HG02981 (cell line): Measurements from ENCODE around the gene SECTM1.
A peak's percentile ranks its signal among the peaks of the same experiment; 100 is the strongest.

Experiments used
- ATAC-seq: cut with Tn5 transposase; IDR thresholded peaks from one replicate; pipeline ENCODE4 v1.9.1; 2021; ENCODE audit warnings: mild to moderate bottlenecking, moderate library complexity; ENCODE audit not compliant: unreplicated experiment

SECTM1 gene

DNA sequence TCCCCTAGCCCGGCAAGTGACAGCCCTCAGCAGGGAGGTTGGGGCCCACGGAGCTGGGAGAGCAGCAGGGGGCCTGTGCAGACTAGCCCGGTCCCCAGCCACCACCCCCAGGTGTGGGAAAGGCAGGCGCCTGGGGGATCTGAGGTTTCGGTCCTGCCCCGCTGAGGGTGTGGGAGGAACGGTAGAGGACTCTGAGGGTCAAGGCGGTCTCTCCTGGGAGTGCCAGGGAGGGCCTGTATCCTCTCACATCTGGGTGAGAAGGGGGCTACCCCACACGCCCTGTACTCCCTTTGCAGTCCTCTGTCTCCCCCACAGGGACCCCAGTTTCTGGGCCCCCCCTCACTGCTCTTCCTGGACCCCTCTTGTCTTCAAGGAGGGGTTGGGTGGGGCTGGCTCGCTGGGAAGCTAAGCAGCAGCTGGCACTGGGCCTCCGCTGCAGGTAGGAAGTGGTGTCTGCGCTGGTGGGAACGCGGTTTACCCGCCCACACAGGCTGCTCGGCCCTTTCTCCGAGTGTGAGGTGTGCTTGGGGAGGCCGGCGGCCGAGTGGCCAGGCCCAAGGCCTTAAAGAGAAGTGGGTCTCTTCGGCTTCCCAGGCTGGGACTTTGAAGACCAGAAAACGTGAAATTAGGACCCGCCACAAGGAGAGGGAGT is 31.5 kb downstream of the SECTM1 start:
- no peak for ATAC-seq

DNA sequence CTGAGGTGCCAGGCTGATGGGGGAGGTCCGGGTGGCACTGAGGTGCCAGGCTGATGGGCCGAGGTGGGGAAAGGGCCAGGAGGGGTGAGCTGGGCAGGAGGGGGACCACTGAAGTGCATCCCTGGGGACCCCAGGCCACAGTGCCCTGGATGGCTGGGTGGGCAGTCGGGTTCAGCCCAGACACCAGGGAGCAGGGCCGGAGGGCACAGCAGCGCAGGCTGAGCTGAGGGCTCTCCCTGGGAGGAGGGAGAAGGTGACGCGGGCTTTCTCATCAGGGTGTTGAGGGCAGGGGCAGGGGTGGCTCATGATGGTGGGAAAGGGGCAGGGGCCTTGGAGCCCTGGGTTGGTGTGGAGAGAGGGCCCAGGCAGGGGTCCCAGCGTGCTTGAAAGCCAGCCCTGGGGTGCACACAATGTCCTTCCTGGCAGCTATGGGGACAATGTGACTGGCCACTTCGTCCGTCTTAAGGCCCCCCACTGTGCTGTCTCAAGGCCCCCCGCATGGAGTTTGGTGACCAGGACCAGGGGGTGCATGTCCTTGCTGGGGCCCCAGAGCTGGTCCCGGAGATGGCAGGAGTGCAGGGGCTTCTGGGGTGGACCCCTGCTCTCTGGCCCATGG is 32.2 kb downstream of the SECTM1 start:
- no peak for ATAC-seq

DNA sequence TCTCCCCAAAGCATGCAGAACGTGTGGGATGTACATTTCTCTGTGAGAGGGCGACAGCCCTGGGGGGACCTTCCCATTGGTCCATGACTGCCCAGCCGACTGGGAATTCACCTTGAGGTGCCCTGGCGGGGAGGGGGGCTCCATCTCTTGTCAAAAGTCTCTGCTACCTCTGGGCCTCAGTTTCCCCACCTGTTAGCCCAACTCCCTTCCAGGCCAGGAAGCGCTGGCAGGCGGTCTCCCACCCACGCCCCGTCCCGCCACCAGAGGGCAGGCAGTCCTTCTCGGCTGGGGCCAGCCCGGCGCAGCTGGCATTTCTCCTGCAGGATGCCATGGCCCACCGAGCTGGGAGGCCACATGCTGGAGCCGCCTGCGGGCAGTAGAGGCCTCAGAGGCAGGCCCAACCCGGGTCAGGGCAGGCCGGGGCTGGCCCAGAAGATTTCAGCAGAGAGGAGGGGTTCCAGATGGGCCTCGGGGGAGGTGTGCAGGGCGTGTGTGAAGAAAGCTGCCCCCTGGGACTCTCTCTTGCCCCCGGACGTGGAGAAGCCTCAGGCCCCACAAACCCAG is 32.8 kb downstream of the SECTM1 start:
- ATAC-seq = no peak

DNA sequence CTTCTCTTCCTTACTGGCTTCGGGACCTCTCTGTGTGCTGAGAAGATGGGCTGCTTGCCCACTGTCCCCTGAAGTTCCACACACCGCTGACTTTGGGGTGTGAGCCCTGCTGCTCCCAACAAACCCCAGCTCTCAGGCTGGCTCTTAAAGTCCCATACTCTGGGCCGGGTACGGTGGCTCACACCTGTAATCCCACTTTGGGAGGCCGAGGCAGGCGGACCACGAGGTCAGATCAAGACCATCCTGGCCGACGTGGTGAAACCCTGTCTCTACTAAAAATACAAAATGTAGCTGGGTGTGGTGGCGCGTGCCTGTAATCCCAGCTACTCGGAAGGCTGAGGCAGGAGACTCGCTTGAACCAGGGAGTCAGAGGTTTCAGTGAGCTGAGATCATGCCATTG is 33.3 kb downstream of the SECTM1 start:
- ATAC-seq = no peak

DNA sequence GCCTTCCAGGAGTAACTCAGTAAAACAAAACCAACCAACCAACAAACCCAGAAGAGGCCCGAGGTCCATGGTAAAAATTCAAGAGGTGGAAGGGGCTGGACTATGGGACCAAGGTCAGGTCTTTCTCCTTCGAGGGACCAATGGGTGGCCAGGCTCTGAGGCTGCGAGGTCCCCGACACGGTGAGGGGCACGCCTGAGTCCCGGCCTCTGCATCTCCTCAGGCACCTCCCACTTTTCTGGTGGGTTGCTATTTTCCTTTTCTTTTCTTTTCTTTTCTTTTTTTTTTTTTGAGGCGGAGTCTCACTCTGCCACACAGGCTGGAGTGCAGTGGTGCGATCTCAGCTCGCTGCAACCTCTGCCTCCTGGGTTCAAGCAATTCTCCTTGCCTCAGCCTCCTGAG is 34.1 kb downstream of the SECTM1 start:
- ATAC-seq = no peak

DNA sequence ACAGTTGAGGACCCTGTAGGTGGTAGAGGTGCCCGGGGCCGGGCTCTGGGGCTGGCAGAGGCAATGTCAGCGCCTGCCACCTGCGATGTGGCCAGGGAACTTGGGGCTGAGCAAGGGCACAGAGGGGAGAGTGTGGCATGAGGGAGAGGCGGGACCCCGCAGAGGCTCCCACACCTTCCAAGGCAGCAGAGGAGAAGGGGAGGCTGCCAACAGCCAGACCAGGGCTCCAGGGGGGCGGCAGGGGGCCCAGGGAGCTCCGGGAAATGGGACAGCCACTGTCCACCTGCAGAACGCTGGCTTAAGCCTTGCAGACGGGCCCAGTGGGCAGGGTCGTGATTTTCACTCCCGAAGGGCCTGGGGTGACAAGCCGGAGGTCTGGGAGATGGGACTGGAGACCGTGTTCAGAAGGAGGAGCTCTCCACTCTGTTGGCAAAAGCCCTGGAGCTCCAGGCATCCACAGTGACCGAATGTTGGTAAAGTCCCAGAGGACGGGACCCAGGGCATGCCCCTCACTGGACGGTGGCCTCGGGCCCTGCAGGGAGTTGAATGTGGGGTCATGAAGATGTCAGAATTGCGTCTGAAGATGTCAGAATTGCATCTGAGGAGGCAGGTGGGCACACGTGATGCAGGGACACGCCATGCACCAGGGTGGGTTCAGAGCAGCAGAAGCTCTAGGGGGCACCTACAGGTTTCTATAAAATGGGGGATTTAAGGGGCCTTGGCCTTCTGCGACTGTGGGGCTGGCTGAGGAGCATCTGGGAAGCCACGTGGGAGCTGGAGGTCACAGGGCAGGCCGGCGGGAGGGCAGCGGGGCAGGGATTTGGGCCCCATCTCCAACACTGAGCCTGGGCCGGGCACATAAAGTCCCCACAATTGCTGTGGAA is 34.8 kb downstream of the SECTM1 start:
- no peak for ATAC-seq

DNA sequence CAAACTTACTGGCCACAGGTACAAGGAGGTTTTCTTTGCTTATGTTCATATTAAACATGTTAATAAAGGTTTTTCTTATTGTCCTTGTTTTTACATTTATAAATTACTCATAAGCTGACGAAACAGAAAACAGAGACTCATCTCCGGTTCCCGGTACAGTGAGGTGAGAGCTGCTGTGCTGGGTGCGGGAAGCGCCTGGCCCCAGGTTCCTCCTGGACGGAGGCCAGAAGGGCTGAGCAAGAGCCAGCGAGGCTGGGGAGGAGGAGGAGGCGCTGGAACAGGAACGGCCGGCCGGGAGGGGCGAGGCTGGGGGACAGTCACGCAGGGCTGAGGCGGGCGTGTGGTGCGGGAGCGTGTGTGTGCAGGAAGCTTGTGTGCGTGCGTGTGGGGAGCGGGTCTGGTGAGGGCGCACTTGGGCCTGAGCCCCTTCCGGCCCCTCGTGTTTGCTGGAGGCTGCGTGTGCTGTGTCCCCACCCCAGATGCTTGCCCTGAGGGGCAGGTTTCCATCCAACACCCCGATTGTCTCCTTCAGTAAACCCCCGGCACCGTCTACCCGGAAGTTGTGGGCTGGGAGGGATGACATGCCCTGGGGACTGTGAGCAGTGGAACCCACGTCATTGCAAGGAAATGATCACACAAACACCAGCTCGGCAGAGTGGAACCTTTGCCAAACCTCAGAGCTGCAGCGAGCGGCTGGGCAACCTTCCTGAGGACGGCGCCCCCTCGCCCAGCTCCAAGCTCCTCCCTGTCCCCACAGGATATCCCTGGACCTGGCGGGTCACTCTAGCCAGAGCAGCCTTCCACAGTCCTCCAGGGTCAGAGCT is 35.6 kb downstream of the SECTM1 start:
- peak; percentile 32 for ATAC-seq

DNA sequence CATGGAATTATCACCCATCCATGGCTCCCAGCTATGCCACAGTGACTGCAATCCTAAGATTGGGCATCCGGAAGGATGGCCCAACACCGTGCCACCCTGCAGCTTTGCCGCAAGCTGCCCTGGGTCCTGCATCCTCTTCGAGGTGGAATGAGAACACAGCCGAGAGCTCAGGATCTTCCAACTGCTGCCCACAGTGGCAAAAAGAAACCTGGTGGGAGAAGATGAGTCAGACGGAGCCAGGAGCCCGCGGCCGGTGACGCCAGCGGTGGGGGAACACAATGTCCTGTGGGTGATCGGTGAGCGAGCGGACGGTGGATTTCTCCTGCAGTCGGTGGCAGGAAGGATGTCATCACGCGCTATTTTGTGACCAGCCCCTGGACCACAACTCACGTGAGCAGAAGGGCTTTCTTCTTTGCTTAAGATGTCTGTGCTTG is 36.3 kb downstream of the SECTM1 start:
- ATAC-seq = no peak

DNA sequence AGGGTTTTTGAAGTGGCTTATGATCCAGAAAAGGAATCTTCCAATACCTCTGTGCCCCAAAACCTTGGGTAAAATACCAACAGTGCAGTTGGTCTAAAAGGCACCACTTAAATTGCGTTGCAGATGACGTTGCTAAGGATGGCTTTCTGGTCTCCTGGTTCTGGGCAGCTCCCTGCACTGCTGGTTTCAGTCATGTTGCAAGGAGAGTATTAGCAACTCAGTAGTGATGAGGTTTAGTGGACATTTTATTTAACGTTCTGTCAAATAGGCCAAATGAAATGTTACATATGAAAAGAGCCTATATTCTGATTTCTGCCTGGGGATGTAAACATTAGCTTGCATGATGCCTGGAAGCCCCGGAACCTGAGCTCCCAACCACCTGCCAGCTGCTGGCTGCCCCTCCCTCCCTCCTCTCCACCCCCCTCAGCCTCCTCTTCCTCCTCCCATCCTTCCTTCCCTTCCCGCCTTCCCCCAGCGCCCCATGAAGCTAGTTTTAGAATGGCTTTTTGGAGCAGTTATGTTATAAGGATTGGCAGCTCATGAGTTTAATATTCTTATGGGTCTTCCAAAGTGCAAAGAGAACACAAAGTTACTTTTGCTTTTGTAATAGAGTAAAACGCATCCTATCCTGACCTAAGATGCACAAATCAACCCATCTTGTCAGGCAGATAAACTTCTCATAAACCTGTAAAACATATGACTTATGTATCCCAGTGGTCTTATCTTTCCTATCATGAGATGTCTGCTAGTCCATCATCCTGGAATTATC is 36.9 kb downstream of the SECTM1 start:
- ATAC-seq = no peak

DNA sequence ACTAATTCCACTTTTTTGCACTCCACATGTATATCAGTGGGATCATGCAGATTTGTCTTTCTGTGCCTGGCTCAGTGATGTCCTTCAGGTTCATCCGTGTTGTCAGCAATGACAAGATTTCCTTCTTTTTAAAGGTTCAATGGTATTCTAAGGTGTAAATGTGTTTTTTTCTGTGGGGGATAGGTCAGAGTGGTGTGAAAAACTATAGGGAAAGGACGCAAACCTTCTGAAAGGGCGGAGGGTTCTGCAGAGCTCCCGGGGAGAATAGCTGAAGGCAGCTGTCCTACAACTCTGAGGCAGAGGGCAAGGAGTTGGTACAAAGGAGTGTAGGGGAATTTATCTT is 38.1 kb downstream of the SECTM1 start:
- ATAC-seq = no peak

DNA sequence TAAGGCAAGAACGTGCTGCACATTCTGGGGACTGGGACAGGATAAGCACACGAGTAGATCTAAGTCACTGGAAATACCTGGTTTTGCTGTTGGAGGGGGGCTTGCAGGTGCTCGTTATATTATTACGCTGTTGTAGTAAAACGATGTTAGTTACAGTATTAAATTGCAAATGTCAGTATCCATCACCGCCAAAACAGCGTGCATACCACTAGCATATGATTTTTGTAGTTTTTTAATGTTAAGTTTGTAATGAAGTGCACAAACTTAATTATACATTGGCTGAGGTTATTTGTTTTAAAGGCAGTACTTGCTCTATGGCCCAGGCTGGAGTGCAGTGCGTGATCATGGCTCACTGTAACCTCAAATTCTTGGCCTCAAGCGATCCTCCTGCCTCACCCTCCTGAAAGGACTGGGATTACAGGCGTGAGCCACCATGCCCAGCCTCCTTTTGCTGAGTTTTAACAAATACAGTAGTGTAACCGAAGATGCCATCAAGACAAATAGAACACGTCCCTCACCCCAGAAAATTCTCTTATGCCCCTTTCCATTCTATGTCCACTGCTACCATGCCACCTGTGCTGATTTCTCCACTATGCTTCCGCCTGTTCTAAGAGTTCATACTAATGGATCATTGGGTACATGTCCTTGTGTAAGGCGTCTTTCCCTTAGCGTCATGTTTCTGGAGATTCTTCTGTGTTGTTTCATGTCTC is 39.3 kb downstream of the SECTM1 start:
- no peak for ATAC-seq

DNA sequence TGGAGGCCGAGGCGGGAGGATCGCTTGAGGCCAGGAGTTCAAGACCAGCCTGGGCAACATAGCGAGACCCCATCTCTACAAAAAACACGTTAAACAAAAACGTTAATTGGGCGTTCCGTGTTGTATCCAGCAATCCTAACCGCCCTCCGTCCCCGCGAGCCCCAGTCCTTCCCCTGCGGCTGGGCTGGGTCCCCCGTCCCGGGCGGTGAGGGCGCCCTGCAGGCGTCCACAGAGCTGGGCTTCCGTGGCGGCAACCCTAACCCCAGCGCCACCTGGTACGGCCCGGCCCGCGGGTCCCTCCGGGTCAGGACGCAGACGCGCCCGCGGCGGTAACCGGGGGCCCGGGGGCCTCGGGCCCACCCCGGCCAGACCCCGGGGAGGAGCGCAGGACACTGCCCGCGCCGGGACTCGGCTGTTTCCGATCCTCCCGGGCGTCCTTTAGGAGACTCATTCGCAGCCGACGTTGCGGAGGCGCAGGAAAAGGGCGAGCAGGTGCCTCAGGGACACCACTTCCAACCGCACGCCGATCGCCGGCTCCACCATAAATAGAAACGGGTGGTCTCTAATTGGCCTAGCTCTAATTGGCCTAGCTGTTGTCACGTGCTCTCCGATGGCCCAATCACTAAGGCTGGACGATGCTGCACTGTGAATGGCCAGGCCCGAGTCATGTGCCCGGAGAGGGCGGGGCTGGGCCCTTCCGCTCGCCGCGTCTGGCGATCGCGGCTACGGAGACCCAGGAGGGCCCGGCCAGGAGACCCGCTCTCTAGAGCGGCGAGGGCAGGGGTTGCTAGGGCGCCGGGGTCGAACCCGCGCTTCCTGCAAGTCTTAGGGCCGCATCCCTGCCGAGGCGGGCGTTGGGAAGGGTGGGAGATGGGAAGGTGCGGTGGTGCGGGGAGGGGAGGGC is 41.1 kb downstream of the SECTM1 start:
- peak; percentile 92 for ATAC-seq

DNA sequence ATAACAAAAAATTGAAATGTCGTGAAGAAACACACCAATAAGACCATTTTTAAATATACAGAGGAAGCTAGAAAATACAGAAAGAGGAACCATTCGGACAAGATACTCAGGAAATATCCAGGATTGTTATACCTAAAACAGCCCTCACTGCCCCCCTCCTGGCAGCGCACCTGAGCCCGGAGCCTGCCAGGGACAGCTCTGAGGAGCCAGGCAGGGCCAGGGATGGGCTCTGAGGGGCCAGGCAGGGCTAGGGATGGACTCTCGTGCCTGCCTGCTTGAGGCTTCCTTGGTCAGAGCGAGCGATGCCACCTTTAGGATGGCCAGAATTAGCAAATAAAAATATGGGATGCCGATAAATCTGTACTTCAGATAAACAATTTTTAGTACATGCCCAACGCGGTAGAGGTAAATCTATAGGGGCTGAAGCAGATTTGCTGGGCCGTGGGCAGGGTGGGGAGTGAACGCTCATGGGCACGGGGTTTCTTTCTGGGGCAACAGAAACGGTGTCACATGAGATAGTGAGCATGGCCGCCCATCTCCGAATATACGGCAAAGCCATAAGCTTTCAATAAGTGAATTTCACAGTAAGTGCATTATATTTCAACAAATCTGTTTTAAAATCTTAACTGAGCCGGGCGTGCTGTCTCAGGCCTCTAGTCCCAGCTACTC is 41.9 kb downstream of the SECTM1 start:
- ATAC-seq = no peak

DNA sequence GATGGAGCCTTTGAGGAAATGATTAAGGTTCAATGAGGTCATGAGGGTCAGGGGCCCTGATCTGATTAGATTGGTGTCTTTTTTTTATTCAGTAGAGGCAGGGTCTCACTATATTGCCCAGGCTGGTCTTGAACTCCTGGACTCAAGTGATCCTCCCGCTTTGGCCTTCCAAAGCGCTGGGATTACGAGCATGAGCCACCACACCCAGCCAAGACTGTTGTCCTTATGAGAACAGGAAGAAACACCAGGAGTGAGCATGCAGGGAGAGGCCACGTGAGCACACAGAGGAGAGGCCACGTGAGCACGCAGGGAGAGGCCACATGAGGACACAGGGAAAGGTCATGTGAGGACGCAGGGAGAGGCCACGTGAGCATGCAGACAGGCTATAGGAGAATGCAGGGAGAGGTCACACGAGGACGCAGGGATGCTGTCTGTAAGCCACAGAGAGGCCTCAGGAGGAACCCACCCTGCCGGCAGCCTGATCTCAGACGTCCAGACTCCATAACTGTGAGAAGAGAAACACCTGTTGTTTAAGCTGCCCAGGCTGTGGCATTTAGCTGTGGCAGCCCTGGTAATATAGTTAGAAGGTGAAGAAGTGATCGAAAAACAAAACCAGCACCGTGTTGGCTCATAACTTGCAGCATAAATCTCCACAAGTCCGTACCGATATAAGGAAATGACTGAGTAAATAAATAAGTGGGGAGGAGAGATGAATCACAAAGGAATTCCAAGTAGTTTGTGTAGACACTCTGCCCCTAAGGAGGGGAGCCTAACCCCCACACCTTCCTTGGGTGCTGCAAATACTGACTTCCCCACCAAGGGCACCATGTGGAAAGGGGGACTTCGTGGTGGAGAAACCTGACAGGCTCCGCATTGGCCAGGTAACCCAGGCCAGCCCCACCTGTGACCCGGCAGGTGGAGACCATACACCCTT is 45.4 kb downstream of the SECTM1 start:
- no peak for ATAC-seq

DNA sequence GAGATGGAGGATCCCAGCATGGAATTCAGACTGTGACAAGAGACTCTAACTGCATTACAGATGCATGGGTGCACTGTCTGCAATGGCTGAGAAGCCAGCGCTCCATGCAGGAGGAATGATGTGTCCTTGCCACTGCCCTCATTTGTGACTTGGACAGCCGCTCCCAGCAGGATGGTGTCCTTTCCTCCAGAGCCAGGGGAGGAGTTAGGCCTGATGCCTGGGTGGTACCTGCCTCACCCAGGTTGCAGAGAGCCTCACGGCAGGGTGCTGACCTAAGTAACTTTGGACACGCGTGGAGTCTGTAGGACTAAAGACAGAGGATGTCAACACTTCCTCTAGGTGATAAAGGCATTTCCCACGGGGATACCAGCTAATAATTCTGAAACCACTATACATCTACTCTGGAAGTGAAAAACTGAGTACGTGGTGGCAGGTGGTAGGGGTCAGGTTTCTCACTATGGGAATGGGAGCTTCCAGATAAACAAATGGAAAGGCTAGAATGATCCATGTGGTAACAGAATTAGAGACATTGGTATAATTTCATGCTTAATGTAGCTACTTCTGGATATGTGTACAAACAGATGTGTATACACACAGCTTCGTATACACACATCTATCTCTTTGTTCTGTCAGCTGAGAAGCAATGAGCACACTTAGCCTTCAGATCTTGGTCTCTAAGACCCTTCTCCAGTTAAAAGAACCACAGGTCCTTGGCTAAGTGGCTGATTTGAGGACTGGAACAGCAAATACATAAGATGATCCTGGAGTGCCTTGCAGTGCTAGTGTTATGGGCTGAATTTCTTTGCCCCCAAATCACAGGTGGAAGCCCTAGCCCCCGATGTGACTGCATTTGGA is 46.3 kb downstream of the SECTM1 start:
- ATAC-seq = no peak

DNA sequence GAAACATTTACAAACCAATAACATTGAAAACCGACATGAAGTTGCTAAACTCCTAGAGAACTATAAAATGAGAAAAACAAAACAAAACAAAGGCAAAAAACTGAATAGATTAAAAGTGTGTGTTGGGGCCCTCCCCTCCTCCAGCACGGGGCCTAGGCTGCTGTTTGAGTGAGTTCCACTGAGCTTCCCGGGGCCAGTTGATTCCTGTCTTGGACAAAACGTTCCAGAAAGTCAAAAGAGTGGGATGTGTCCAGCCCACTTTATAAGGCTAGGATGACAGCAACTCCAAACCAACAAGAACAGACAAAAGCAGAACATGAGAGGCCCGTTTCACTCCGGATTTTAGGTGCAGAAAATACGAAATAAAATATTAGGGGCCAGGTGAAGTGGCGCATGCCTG is 48.4 kb downstream of the SECTM1 start:
- ATAC-seq = no peak
